ENCODE data around the gene SLC2A14.
"Not testable (repeated sequence)": the region's sequence is repeated elsewhere in the genome, so short reads cannot be mapped to it uniquely, and the experiment has no call there.

GRCh38 chr12:7847226-7848097 lies 25.3 kb downstream of the SLC2A14 start:
- TF ChIP-seq CTCF, POLR2A (IDR thresholded peaks at IDR 0.05): not testable (repeated sequence)

Measured in body of pancreas (tissue), 4 donors.